ENCODE results near the gene TOPBP1.
"Not testable (repeated sequence)": the region's sequence is repeated elsewhere in the genome, so short reads cannot be mapped to it uniquely, and the experiment has no call there.

TOPBP1 gene

DNA sequence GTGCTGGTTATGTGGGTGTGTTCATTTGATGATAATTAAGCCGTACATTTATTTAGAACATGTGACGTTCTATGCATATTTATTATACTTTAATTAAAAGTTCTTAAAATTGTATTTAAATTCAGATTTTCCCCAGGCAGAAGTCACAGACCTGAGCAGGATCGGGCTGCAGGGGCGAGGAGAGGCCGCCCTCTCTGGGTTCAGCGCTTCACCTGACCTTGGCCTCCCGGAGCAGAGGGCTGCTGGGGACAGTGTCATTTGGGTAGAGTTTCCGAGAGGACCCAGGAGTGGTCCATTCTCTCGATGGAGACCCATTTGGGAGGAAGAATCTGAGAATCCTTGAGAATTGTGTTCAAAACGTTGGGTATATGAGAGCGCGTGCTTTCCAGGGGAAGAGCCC lies 12.0 kb upstream of the TOPBP1 start:
- DNase-seq: no peak

DNA sequence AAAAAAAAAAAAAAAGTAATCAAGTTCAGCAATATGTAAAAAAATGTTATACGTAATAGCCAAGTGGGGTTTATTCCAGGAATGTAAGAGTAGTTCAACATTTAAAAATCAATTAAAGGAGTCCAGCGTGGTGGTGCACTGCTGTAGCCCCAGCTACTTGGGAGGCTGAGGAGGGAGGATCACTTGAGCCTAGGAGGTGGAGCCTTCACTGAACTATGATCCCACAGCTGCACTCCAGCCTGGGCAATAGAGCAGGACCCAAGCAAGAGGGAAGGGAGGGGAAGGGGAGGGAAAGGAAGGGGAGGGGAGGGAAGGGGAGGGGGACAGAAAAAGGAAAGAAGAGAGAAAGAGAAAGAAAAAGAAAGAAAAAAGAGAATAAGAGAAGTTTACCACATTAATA lies 10.7 kb upstream of the TOPBP1 start:
- DNase-seq: no peak

DNA sequence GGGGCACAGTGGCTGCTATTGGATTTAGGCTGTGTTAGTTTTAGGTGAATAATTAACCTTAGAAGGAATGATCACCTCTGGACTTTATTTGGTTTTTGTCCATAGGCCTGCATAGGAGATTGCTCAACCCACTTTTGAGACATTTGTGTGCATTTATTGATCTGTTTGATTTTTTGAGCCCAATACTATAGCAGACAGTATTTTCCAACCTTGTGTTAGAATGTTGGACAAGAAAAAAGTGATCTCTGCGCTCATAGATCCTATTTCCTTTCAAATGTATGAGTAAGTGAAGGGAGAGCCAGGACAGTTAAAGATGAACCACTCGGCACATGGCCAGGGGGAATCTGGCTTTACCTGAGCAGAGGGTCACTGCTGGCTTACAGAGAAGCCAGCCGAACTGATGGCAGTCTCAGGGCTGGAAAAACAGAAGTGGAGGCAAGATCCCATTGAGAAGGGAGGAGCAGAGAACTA lies 8.8 kb upstream of the TOPBP1 start:
- no peak for DNase-seq

DNA sequence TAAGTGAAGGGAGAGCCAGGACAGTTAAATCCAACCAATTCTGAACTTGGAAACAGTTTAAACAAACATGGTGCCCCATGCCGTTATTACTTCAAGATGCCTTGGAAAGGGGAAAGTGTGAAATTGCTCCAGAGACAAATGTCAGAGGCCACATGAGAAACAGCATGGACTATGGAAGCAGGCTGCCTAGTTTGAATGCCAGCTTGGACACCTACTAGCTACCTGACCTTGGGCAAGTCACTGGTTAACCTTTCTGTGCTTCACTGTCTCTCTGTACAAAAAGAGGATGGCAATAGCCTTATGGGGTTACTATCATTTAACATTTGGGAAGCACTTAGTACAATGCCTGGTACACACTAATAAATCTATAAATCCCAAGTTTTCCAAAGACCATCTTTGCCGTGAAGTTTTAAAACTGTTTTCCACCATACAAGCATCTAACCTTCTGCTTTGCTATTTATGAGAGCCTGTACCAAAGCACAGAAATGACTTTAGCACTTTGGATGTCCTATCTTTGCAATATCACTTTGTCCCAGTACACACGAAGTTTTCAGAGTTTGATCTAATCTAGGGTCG lies 8.3 kb upstream of the TOPBP1 start:
- DNase-seq: no peak

DNA sequence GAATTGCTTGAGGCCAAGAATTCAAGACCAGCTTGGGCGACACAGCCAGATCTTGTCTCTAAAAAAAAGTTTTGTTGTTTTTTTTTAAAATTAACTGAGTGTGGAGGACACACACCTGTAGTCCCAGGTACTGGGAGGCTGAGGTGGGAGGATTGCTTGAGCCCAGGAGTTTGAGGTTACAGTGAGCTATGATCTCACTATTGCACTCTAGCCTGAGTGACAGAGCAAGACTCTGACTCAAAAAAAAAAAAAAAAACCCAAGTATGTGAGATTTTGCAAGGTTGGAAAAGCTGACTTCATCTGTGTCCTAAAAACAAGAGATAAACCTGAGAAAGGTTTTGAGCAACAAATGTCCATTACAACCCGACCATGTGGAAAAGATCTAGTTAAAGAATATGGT lies 5.4 kb upstream of the TOPBP1 start:
- no peak for DNase-seq

DNA sequence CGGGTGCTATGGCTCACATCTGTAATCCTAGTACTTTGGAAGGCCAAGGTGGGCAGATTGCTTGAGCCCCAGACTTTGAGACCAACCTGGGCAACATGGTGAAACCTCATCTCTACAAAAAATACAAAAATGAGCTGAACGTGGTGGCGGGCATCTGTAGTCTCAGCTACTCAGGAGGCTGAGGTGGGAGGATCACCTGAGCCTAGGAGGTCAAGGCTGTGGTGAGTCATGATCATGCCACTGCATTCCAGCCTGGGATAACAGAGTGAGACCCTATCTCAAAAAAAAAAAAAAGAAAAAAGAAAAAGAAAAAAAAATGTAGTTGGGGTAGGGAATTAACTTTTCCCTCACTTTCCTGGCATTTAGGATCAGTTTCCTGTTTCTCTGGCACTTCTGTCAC lies 3.4 kb upstream of the TOPBP1 start:
- DNase-seq: not testable (repeated sequence)

DNA sequence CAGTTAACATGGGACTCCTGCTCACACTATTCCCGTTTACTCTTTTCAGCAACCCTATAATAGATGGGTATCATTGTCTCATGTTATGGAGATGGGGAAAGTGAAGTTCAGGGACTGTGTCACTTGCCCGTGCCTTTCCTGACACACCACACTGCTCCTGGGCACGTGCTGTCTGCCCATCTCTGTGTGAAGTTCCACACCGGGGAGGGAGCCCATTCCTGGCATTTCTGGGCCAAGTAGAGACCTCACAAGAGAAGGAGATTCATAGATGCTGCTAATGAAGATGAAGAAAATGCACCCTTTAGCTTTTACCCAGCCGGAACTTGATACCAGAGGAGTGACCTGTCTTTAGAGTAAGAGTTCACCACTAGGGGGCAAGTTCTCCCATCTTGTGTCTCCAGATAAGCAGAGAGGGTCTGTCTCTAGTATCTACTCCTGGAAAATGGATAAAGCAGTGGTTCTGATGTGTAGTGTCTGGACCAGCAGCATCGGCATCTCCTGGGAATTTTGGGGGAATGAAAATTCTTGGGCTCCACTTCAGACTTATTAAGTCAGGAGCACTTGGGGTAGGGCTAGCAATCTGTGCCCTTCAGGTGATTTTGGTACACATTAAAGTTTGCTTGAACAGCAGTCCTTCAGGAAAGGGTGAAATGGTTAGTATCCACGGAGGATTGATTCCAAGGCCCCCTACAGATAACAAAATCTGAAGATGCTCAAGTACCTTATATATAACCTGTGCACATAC lies 2.0 kb upstream of the TOPBP1 start:
- DNase-seq: no peak

DNA sequence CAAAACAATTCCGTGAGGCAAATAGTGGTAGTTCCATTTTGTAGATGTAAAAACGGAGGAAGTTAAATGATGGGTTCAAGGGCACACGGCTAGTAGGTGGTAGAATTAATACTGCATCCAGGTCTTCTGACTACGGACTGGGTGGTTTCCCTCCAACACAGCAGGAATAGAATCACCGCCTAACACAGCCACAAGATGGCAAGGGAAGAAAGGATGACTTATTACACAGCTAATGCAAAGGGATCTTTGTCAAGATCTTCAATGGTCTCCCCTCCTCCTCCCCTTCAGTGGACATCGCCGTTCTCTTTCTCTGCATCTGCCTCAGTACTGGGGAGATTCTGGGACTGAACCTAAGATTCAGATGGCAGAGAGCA lies 524 bp upstream of the TOPBP1 start:
- DNase-seq: no peak

DNA sequence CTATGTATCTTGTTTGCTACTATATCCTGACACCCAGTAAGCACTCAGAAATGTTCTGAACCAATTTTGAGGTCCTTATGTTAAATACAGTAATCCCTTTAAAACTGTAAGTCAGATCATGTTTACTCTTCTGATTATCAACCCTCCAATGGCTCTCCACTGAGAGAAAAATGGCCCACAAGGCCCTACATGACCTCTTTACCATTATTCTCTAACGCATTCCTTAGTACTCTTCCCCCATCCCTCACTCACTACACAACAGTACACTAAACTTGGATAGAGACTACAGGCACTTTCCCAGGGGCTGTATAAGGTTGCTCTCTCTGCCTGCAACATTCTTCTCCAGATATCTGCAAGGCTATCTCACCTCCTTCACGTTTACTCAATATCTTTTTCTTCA lies 1.9 kb downstream of the TOPBP1 start:
- DNase-seq: no peak

DNA sequence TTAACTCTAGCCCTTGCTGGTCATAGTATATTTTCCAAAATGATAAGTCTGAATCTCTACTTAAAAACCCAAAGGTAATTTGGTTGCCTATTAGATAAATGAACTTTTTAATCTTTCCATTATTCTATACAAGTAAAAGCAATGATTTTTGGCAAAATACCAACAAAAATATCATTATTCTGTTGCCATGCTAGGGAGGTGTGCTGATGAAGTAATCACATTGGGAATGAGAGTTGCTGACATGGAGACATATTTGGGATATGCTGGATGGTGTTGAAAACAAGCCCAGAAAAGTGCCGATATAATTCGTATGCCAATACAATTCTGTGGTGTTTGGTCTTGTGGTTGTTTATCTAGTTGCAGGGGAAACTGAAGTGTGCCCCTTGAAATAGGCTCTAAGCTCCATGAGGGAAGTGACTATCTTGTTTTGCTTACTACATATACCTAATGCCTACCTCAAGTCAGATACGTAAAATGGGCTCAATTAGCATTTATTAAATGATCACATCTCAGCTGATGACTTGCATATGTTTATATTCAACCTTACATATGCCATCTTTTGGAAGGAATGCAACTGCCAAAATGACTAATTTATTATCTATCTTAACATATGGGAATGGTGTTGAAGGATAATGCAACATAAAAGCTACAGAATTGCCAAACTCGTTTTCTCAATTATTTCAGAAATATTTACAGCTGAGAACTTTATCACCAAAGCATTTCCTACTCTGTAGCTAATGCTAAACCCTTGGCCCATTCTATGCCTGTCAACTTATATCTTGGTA lies 5.8 kb downstream of the TOPBP1 start:
- DNase-seq: no peak

DNA sequence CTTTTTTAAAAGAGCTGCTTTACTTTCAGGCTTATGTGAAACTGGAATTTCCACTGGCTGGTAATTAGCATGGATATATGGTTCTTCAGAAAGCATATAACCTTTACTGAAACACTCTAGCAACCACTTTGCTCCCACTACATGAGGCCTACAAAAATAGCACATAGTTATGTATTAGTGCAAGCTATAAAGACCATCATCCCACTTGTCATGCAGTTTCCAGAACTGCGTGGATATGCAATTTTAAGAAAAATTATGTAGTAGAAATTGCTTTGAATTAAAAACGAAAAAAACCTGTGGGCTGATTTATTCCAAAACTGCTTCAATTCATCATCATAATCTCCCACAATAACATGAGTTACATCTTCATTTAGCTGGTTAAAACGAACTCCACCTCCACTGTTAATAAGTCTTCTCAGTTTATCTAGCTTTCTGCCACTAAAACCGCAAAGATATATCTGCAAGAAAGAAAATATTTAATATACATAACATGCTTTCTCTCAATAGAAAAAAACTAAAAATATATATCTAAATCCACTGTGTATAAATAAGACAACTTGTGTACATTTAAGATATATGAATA lies 12.2 kb downstream of the TOPBP1 start:
- no peak for DNase-seq

DNA sequence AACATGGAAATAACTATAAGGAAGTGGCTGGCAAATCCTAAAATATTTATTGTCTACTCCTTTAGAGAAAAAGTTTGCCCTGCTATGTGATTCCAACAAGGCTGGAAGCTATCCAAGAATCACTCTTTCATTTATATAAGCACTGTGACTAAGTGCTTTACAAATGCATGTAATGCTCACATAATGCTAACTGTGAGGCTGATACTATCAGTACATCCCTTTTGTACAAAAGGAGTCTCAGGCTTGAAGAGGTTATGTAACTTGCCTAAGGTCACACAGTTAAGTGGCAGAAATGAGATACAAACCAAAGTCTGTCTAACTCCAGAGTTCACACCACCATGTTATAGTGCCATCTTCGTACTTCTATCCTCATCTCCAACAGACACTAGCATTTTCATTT lies 17.0 kb downstream of the TOPBP1 start:
- no peak for DNase-seq

DNA sequence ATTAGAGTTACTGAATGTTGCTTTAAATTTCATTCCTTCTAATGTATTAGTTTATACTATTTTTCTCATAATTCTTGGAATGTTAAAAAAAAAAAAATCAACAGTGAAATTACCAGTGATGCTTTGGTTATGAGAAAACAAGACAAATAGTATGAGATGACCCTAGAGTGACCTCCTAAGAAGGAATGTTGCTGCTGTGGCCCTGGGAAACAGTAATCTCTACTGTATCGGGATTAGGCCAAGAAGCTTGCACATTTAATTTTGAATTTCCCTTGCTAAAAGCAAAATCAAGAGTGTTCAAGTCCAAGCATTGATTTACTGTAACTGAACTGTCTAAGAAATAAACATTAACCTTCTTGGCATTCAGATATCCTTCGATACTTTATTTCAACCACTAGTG lies 18.1 kb downstream of the TOPBP1 start:
- DNase-seq: no peak

DNA sequence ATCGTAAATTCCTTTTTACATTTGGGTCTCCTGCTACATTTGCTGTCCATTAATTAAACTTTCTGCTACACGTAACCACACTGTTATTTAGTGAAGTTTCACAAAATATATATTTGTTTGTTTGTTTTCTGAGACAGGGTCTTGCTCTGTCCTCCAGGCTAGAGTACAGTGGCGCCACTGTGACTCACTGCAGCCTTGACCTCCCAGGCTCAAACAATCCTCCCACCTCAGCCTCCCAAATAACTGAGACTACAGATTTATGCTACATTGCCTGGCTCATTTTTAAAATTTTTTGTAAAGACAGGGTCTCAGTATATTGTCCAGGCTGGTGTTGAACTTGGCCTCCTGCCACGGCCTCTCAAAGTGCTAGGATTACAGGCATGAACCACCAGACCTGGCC lies 20.5 kb downstream of the TOPBP1 start:
- no peak for DNase-seq

DNA sequence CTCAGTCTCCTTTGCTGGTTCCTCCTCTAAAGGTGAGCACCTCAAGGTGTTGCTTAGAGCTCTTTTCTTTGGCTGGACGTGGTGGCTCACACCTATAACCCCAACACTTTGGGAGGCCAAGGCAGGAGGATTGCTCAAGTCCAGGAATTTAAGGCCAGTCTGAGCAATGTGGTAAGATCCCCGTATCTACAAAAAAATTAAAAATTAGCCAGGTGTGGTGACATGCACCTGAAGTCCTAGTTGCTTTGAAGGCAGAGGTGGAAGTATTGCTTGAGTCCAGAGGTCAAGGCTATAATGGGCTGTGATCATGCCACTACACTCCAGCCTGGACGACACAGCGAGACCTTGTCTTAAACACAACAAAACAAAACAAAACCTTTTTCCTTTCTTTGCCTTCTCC lies 28.3 kb downstream of the TOPBP1 start:
- DNase-seq: no peak

DNA sequence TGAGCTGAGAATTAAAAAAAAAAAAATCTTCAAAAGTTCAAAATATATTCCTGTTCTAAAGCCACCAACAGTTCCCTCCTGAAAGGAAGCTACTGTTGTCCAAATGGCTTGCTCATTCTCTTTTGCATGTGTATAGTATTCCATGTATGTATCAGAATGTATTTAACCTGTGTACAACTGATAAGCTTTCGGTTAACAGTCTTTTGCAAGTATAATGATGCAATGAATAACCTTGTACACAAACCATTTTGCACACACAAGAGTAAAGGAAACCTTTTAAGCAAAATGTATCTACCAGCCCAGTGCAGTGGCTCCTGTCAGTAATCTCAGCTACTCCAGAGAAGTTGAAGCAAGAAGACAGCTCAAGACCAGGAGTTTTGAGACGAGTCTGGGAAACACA lies 32.6 kb downstream of the TOPBP1 start:
- DNase-seq: no peak

DNA sequence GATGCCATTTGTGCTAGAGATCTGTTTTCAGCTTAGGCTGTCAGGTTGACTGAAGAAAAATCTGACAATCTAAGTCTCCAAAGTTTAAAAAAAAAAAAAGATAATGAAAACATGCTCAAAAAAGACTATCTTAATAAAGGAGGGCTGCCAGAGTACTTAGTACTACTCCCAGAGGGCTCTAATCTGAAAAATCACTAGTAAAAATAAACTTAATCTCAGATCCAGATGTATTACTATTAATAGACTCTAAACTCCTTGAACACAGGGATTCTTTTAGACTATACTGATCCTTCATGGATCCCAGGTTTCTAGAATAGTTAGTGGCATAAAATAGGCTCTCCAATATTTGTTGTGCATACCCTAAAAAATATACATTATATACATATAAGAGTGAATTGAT lies 34.0 kb downstream of the TOPBP1 start:
- no peak for DNase-seq

DNA sequence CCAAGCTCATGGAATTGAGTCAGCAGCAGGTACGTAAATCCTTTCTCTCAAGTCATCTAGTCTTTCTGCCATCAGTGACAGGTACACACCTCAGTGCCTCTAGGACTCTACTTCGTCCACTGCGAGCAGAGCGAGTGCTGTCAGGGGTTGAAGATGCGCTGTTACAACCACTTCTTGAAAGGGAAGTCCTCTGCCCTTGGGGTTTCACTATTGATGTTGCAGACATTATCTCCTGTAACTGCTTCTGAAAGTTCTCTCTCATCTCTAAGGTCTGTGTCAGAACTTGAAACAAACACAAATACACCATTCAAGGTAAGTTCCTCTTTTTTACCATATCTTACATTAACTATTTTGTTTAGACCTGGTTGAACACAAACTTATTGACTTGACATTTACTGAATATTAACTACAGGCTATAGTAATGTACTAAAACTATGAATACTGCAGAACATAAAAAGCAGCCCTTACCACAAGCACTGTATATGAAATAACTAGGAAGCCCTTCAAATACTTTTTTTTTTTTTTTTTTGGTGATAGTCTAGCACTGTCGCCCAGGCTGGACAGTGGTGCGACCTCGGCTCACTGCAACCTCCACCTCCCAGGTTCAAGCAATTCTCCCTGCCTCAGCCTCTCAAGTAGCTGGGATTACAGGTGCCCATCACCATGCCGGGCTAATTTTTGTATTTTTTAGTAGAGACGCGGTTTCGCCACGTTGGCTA lies 41.5 kb downstream of the TOPBP1 start:
- no peak for DNase-seq

DNA sequence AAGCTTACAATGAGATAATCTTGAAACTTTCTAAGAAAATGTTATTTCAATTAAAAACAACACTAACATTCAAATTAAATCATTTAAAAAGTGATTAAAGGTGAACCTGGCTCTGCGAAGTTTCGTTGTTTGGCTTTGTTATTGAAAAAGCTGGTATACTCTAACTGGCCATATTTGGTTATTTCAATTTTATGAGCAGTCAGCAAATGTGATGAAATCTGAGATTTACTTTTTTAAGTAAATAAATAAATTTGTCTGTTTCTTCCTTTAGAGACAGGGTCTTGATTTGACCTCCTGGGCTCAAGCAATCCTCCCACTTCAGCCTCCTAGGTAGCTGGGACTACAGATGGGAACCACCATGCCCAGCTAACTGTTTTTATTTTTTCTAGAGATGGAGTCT lies 50.2 kb downstream of the TOPBP1 start:
- no peak for DNase-seq

DNA sequence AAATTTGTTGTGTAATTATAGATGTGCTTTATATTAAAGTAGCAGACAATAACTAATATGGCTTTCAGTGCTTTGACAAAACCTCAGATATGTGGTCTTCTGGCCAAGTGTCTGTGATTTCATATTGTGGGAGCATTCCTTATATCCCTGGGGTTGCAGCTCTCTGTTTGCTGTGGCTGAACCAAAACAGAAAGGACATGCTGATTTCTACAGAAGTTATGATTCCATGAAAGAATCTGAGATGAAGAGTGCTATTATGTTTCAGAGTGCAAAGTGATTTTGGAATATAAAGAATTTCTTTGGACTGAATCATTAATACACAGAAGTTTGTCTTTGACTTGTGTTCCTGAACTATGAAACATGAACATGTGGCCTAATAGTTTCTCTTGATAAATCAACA lies 51.7 kb downstream of the TOPBP1 start:
- DNase-seq: no peak

DNA sequence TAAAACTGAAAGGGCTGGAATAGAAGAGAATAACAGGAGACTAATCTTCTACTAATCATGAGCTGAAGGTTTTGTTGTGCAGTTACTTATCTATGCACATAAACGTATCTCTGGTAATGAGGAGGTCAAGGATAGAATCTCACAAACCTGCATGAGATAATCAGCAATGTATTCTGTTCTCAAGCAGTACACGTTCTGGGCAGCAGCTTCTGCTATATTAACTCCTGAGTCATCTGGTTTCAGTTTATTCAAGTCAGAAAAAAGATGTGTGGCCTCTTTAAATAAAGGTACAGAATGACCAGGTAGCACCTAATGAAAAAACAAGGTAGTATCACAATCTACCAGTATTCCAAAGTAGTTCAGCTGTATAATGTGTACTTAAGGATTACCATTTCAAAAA lies 53.4 kb downstream of the TOPBP1 start:
- no peak for DNase-seq

DNA sequence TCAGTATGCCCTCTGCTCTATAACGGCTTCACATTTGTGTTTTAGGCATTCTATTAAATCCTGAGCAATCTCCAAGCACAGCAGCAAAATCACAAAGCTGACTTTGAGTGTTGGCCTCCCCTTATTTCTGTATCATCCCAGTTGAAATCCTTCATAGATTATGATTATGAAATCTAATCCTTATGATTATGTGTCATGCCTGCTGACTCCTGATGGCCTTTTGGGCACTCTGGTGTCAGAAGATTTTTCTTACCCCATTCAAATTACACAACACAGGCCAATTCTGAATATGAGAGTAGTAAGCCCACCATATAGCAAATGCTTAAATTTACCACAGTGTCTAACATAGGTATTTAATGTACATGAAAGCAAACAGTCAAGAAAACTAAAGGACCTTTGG lies 53.9 kb downstream of the TOPBP1 start:
- no peak for DNase-seq

DNA sequence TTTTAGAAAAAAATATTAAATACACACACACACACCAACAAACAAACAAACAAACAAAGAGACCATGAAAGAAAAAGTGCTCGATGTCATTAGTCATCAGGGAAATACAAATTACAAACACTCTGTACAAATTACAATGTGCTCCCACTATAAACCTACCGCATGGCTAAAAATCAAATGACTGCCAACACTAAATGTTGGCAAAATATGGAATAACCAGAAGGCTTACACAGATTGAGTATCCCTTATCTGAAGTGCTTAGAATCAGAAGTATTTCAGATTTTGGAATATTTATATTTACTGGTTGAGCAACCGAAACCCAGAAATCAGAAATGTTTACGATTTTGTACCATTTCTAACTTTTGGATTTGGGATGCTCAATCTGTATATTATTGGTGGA lies 54.8 kb downstream of the TOPBP1 start:
- no peak for DNase-seq
